ENCODE results near the gene CHRM5. TPM values are rescaled to one million over a fixed set of nuclear protein-coding genes. Genes with fewer than 3 reads are reported as not detected.

The CHRM5 gene
- total and polyA plus RNA-seq, 3 donors from 2014 or later: 0.81 to 1.3 (median 0.94) TPM

DNA sequence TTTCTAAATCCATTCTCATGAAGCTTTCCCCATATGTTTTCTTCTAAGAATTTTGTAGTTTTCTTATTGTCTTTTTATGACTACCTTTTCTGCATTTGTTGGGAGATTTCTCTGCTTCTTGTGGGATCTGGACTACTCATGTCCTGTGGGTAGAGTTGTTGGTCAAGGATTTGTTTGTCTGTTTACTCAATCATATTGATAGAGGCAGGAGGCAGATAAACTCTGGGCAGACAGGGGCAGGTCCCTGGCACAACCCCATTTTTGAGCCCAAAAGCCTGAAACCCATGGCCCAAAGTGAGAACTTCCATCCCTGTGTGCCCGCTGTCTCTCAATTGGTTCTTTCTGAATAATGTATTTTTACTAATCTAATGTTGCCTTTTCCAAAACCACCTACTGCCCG, 145.9 kb downstream of the CHRM5 start:
- intact Hi-C loops (cut with DNase I; ENCODE audit: low total_unique reads): no loop called here
- no peak for DNase-seq
- H3K4me3 ChIP-seq: no peak overlapping the region
- no peaks in the 10 kb centered on the region for H3K36me3 ChIP-seq (ENCODE audit: low read depth, missing control alignments)
- 47 to 77% methylated on average over 2 of the region's 2 CpGs for WGBS, 2 donors
- no peaks in the 10 kb centered on the region for H3K27me3 ChIP-seq
- TF ChIP-seq, protein P1, sequence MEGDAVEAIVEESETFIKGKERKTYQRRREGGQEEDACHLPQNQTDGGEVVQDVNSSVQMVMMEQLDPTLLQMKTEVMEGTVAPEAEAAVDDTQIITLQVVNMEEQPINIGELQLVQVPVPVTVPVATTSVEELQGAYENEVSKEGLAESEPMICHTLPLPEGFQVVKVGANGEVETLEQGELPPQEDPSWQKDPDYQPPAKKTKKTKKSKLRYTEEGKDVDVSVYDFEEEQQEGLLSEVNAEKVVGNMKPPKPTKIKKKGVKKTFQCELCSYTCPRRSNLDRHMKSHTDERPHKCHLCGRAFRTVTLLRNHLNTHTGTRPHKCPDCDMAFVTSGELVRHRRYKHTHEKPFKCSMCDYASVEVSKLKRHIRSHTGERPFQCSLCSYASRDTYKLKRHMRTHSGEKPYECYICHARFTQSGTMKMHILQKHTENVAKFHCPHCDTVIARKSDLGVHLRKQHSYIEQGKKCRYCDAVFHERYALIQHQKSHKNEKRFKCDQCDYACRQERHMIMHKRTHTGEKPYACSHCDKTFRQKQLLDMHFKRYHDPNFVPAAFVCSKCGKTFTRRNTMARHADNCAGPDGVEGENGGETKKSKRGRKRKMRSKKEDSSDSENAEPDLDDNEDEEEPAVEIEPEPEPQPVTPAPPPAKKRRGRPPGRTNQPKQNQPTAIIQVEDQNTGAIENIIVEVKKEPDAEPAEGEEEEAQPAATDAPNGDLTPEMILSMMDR (IDR thresholded peaks at IDR 0.05): no peak
- TF ChIP-seq POLR2A (IDR thresholded peaks at IDR 0.05): no peak
- no peaks in the 10 kb centered on the region for H3K9me3 ChIP-seq
- no peaks in the 10 kb centered on the region for H3K4me1 ChIP-seq
- no peak overlapping the region for H3K27ac ChIP-seq

DNA sequence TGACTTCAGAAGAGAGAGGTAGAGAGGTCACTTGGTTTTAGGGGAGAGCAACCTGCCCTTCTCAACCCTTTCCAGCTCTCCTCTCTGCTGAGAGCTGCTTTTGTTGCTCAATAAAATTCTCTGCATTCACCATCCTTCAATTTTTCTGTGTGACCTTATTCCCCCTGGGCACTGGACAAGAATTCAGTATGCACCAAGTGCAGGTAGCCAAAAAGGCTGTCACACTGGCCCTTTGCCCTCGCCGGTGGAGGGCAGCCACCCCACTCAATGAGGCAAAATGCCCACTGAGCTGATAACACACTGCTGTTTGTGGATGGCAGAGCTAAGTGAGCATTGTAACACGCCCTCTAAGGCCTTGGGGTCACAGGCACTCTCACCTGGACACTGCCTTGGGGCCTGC, 146.4 kb downstream of the CHRM5 start:
- no peaks in the 10 kb centered on the region for H3K9me3 ChIP-seq
- intact Hi-C loops (cut with DNase I; ENCODE audit: low total_unique reads): no loop called here
- TF ChIP-seq POLR2A (IDR thresholded peaks at IDR 0.05): no peak
- TF ChIP-seq, protein P1 (IDR thresholded peaks at IDR 0.05): no peak
- H3K27me3 ChIP-seq: no peaks in the 10 kb centered on the region
- H3K4me1 ChIP-seq: no peaks in the 10 kb centered on the region
- no peak for DNase-seq
- no peaks in the 10 kb centered on the region for H3K36me3 ChIP-seq (ENCODE audit: low read depth, missing control alignments)
- WGBS, 2 donors: 80 to 84% methylated on average over 3 of the region's 3 CpGs
- no peak overlapping the region for H3K27ac ChIP-seq
- no peak overlapping the region for H3K4me3 ChIP-seq

DNA sequence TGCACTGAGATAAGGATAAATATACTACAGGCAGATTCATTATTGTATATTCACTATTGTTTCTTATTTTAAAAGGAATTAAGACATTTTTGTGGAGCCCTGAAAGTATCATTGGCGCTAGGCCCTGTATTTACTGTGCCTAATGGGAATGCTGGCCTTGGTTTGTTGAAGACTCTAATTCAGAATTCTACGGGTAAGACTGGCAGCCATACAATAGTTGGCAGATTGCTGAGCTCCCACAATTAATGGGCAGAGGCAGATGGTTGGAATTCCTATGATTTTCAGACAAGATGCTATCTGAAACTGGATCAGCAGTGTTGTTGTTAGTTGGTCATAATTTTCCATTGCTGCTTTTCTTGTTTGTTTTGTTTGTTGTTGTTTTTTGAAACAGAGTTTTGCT, 148.3 kb downstream of the CHRM5 start:
- WGBS, 2 donors: 78 to 82% methylated on average over 2 of the region's 2 CpGs
- no peak overlapping the region for H3K4me3 ChIP-seq
- TF ChIP-seq, protein P1 (IDR thresholded peaks at IDR 0.05): no peak
- no peak for TF ChIP-seq POLR2A (IDR thresholded peaks at IDR 0.05)
- H3K9me3 ChIP-seq: no peaks in the 10 kb centered on the region
- no peaks in the 10 kb centered on the region for H3K36me3 ChIP-seq (ENCODE audit: low read depth, missing control alignments)
- H3K27ac ChIP-seq: no peak overlapping the region
- no peaks in the 10 kb centered on the region for H3K4me1 ChIP-seq
- intact Hi-C loops (cut with DNase I; ENCODE audit: low total_unique reads): no loop called here
- DNase-seq: no peak
- no peaks in the 10 kb centered on the region for H3K27me3 ChIP-seq

Other genes starting within 250 kb of the CHRM5 start
- 10 to 100 TPM; 25.4 to 35.1 TPM for gene AVEN, start 70.7 kb downstream of the CHRM5 start, total RNA-seq
- 23.4 TPM for gene AVEN, start 70.7 kb downstream of the CHRM5 start, polyA plus RNA-seq (ENCODE audit: insufficient read depth, low read depth, low replicate concordance)
- gene EMC7, start 133.4 kb downstream of the CHRM5 start, total RNA-seq: 10 to 100 TPM; 73.2 to 74.6 TPM
- gene EMC7, start 133.4 kb downstream of the CHRM5 start, polyA plus RNA-seq (ENCODE audit: insufficient read depth, low read depth, low replicate concordance): 170 TPM
- gene PGBD4, start 133.6 kb downstream of the CHRM5 start, total RNA-seq: 1 to 10 TPM; 1.5 to 2.8 TPM
- gene PGBD4, start 133.6 kb downstream of the CHRM5 start, polyA plus RNA-seq (ENCODE audit: insufficient read depth, low read depth, low replicate concordance): 2.7 TPM
- 100 to 1,000 TPM in 1 of 2 donors, 10 to 100 TPM in 1; 83.7 to 107 TPM for gene KATNBL1, start 241.6 kb downstream of the CHRM5 start, total RNA-seq
- 31.3 TPM for gene KATNBL1, start 241.6 kb downstream of the CHRM5 start, polyA plus RNA-seq (ENCODE audit: insufficient read depth, low read depth, low replicate concordance)